NCI-H524 treated with DMSO at 0.1 percent for 48 hours (cell line): ENCODE measurements around the gene SRRM5.
"Not testable (repeated sequence)": the region's sequence is repeated elsewhere in the genome, so short reads cannot be mapped to it uniquely, and the experiment has no call there.

Experiments
- DNase-seq: peaks from one replicate; lab custom pipeline; 2025; lab: John Stamatoyannopoulos, UW

SRRM5 gene

GRCh38 chr19:43591904-43592772, 19.8 kb upstream of the SRRM5 start:
- no peak for DNase-seq

GRCh38 chr19:43592800-43593350, 19.0 kb upstream of the SRRM5 start:
- no peak for DNase-seq

GRCh38 chr19:43594081-43594697, 17.7 kb upstream of the SRRM5 start:
- no peak for DNase-seq

GRCh38 chr19:43594710-43595604, 16.9 kb upstream of the SRRM5 start:
- no peak for DNase-seq

- no peak for DNase-seq
Measured at GRCh38 chr19:43595605-43595998, 16.3 kb upstream of the SRRM5 start.

- peak; percentile 81 for DNase-seq
Measured at GRCh38 chr19:43595999-43596841, 15.7 kb upstream of the SRRM5 start, which contains the start of the genes IRGQ and ZNF576. Gene IRGQ (minus strand): TSS chr19:43596134. CDS start chr19:43595338, 796 bp downstream. Gene ZNF576 (plus strand): TSS chr19:43596595. CDS start chr19:43597109, 514 bp downstream.

- DNase-seq: no peak
Measured at GRCh38 chr19:43596842-43597461, 14.9 kb upstream of the SRRM5 start.

GRCh38 chr19:43597876-43598275, 14.0 kb upstream of the SRRM5 start:
- DNase-seq: no peak

GRCh38 chr19:43598445-43599240, 13.2 kb upstream of the SRRM5 start:
- DNase-seq: no peak

- DNase-seq: no peak
Measured at GRCh38 chr19:43599635-43600295, 12.1 kb upstream of the SRRM5 start.

- DNase-seq: not testable (repeated sequence)
Measured at GRCh38 chr19:43600326-43600725, 11.6 kb upstream of the SRRM5 start.

GRCh38 chr19:43605875-43606568, 5.9 kb upstream of the SRRM5 start:
- no peak for DNase-seq

GRCh38 chr19:43606569-43607229, 5.2 kb upstream of the SRRM5 start:
- no peak for DNase-seq

GRCh38 chr19:43607238-43608205, 4.4 kb upstream of the SRRM5 start:
- no peak for DNase-seq

- no peak for DNase-seq
Measured at GRCh38 chr19:43609872-43610271, 2.0 kb upstream of the SRRM5 start.

- no peak for DNase-seq
Measured at GRCh38 chr19:43610493-43610892, 1.4 kb upstream of the SRRM5 start.

GRCh38 chr19:43612374-43612773, 486 bp downstream of the SRRM5 start:
- no peak for DNase-seq
